HEK293T (cell line): Measurements from ENCODE around the gene SPIRE1.

ENCODE experiments used
- CTCF ChIA-PET: fragments of 350-600 bp; formaldehyde crosslinking; extraction: SDS; loops from one replicate; lab custom pipeline; 2021; ENCODE audit warnings: antibody characterized with exemption, inconsistent platforms; lab: Yijun Ruan, JAX
- POLR2A ChIA-PET: fragments of 350-600 bp; formaldehyde crosslinking; extraction: SDS; loops from one replicate; lab custom pipeline; 2020; ENCODE audit warnings: antibody characterized with exemption, inconsistent platforms; lab: Yijun Ruan, JAX
- DNase-seq: peaks from one replicate; pipeline ENCODE4 v3.0.0; 2012; ENCODE audit warnings: mixed read lengths; ENCODE audit errors: extremely low spot score
- ARNT ChIP-seq: fragments of 450-650 bp; IDR thresholded peaks from 2 replicates; pipeline ENCODE4 v1.6.1; 2017; ENCODE audit warnings: mild to moderate bottlenecking
- BHLHE40 ChIP-seq: fragments of 450-650 bp; IDR thresholded peaks from 2 replicates; pipeline ENCODE4 v1.6.1; 2016; ENCODE audit warnings: mild to moderate bottlenecking, moderate library complexity, borderline replicate concordance
- CTBP1 ChIP-seq: fragments of 450-650 bp; IDR thresholded peaks from 2 replicates; pipeline ENCODE4 v1.6.1; 2016; ENCODE audit warnings: borderline replicate concordance
- ELF4 ChIP-seq: fragments of 450-650 bp; IDR thresholded peaks from 2 replicates; pipeline ENCODE4 v1.6.1; 2017; ENCODE audit warnings: antibody characterized with exemption
- FOXA1 ChIP-seq: fragments of 450-650 bp; IDR thresholded peaks from 2 replicates; pipeline ENCODE4 v1.6.1; 2016; ENCODE audit warnings: mild to moderate bottlenecking
- FOXK2 ChIP-seq: fragments of 450-650 bp; IDR thresholded peaks from 2 replicates; pipeline ENCODE4 v1.6.1; 2016; ENCODE audit warnings: mild to moderate bottlenecking
- FOXM1 ChIP-seq: fragments of 450-650 bp; IDR thresholded peaks from 2 replicates; pipeline ENCODE4 v1.6.1; 2017; ENCODE audit warnings: mild to moderate bottlenecking, borderline replicate concordance
- HDGF ChIP-seq: fragments of 450-650 bp; IDR thresholded peaks from 2 replicates; pipeline ENCODE4 v1.6.1; 2017; ENCODE audit warnings: antibody characterized with exemption, borderline replicate concordance
- L3MBTL2 ChIP-seq: fragments of 450-650 bp; conservative IDR thresholded peaks from 2 replicates; pipeline ENCODE4 v1.6.1; 2016; ENCODE audit warnings: mild to moderate bottlenecking
- LEF1 ChIP-seq: fragments of 450-650 bp; IDR thresholded peaks from 2 replicates; pipeline ENCODE4 v1.6.1; 2017; ENCODE audit warnings: mild to moderate bottlenecking, borderline replicate concordance
- NFRKB ChIP-seq: fragments of 450-650 bp; IDR thresholded peaks from 2 replicates; pipeline ENCODE4 v1.6.1; 2016; ENCODE audit warnings: mild to moderate bottlenecking, moderate library complexity
- SP1 ChIP-seq: fragments of 450-650 bp; IDR thresholded peaks from 2 replicates; pipeline ENCODE4 v1.6.1; 2017
- SUZ12 ChIP-seq: fragments of 450-650 bp; IDR thresholded peaks from 2 replicates; pipeline ENCODE4 v1.6.1; 2016; ENCODE audit warnings: mild to moderate bottlenecking
- TARDBP ChIP-seq: fragments of 450-650 bp; IDR thresholded peaks from 2 replicates; pipeline ENCODE4 v1.6.1; 2016
- ZNF384 ChIP-seq: fragments of 450-650 bp; IDR thresholded peaks from 2 replicates; pipeline ENCODE4 v1.6.1; 2016
- TF ChIP-seq, protein P1 (sequence below): fragments of 450-650 bp; IDR thresholded peaks from 2 replicates; pipeline ENCODE4 v1.6.1; 2016

The SPIRE1 gene

DNA sequence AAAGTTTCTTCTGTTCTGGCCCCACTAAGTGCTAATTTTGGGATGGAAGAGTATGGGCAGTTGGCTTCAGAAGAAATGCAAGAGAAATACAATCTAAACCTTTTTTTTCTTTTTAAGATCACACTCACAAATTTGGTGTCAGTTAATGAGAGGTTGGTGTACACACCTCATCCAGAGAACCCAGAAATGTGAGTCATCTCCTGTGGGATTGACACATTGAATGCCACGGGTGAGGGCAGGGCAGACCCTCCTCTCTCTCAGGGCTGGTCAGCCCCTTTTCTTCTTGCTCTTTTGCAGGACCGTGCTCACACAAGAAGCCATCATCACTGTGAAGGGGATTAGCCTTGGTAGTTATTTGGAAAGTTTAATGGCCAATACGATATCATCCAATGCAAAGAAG lies 231.0 kb downstream of the SPIRE1 start:
- TF ChIP-seq FOXK2 (no peak), LEF1 (no peak), SUZ12 (no peak), ELF4 (no peak), CTBP1 (no peak), NFRKB (no peak), FOXA1 (no peak)
- no peak for DNase-seq
- ChIA-PET POLR2A (no interaction called here), CTCF (no interaction called here)

DNA sequence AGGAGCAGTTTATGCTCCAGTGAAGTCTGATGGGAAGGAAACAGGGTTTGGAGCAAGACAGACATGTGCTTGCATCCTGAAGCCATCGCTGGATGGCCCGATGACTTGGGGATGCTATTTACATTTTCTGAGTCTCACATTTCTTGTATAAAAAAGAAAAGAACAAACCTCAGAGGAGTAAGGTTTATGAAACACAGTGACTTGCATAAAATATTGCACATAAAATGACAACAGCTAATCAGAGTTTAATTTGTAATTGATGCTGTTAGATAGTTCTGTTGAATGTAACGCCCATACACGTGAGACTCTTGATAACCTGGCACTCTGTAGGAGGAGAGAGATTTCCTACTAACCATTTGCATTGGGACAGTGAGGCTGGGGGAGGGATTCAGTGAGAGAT lies 233.7 kb downstream of the SPIRE1 start:
- no peak for DNase-seq
- TF ChIP-seq ZNF384 (no peak), TARDBP (no peak), SP1 (no peak), FOXA1 (no peak)
- TF ChIP-seq, protein P1, sequence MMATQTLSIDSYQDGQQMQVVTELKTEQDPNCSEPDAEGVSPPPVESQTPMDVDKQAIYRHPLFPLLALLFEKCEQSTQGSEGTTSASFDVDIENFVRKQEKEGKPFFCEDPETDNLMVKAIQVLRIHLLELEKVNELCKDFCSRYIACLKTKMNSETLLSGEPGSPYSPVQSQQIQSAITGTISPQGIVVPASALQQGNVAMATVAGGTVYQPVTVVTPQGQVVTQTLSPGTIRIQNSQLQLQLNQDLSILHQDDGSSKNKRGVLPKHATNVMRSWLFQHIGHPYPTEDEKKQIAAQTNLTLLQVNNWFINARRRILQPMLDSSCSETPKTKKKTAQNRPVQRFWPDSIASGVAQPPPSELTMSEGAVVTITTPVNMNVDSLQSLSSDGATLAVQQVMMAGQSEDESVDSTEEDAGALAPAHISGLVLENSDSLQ = no peak
- POLR2A ChIA-PET = no interaction called here
- CTCF ChIA-PET = no interaction called here

DNA sequence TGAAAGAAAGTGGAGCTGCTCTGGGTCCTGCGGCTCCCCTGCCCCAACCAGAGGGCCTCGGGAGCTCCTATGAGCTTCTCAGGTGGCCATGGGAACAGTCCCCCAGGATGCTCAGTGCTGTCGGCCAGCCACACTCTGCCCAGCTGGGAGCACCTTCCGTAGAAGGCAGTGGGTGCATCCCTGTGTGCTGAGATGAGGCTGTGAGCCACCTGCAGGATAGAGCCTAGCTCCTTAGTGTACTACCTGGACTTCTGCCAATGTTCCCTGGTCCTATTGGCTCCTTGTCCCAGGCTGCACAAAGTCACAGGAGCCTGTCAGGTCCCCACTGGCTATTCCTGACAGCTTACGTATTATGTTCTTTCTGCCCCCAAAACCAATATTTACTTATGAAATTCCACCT lies 234.1 kb downstream of the SPIRE1 start:
- DNase-seq = no peak
- POLR2A ChIA-PET = interaction anchor here (0.8 to 1.5 kb wide), 2 partner anchors 9 kb away, joined by 3 read pairs; no protein-coding TSS in a partner anchor
- no peak for TF ChIP-seq ELF4
- CTCF ChIA-PET = no interaction called here

DNA sequence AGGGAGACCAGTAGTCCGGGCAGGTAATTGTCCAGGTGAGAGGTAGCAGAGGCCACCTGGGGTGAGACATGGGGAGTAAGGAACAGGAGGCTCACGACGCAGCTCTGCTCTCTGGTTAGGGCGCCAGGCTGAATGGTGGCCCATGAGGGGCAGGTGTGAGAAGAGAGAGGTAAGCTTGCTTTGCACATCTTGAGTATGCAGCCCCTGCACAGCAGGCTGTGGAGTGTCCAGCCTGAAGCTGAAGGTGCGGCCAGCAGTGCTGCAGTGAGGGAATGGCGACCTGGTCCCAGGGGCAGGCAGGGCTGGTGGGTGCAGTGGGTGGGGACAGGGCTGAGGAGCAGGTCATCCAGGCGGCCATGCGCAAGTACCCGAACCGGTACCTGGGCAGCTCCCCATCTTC lies 234.5 kb downstream of the SPIRE1 start:
- no peak for DNase-seq
- ChIA-PET POLR2A (interaction anchor here (0.8 to 1.5 kb wide), 2 partner anchors 9 to 10 kb away, joined by 3 read pairs; no protein-coding TSS in a partner anchor), CTCF (no interaction called here)
- TF ChIP-seq ELF4 (no peak), FOXA1 (no peak), SP1 (no peak), ARNT (no peak), TARDBP (no peak), NFRKB (no peak), FOXK2 (no peak), ZNF384 (no peak), SUZ12 (no peak), FOXM1 (no peak)

DNA sequence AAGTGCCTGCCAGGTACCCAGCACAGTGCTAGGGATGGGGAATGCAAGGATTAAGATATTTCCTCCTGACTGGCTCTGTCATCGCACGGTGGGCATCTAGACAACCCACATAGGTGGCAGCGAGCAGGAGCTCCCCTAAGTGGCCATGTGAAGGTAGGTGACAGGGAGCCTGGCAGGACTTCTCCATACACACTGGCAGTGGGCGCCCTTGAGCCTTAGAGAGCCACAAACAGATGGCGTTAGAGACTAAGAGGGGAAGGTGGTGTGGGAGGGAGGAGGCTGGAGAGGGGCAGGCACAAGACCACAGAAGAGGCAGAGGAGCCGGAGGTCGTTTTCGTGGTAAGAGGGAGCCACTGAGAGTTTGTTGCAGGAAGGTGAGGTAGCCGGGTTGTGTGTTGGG lies 235.0 kb downstream of the SPIRE1 start:
- ChIA-PET CTCF (no interaction called here), POLR2A (interaction anchor here (0.8 to 1.5 kb wide), 2 partner anchors 8 to 10 kb away, joined by 3 read pairs; no protein-coding TSS in a partner anchor)
- TF ChIP-seq BHLHE40 (no peak), NFRKB (no peak), SP1 (no peak), LEF1 (no peak), FOXA1 (no peak), HDGF (no peak), ARNT (no peak), ZNF384 (no peak), FOXK2 (no peak), SUZ12 (no peak), L3MBTL2 (no peak), CTBP1 (no peak), TARDBP (no peak)
- DNase-seq = no peak

DNA sequence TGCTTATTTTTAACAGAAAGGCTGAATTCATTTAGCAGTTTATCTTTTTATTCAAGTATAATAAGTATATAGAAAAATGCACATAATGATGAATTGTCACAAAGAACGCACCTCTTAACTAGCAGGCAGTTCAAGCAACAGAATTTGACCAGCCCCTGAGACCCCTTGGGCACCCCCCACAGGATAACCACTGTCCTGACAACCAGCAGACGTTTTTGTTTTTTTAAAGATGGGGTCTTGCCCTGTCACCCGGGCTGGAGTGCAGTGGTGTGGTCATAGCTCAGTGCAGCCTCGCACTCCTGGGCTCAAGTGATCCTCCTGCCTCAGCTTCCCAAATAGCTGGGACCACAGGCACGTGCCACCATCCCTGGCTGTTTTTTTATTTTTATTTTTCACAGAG lies 236.2 kb downstream of the SPIRE1 start:
- no peak for DNase-seq
- POLR2A ChIA-PET = no interaction called here
- CTCF ChIA-PET = no interaction called here
- TF ChIP-seq FOXM1 (no peak), CTBP1 (no peak), L3MBTL2 (no peak), SUZ12 (no peak), NFRKB (no peak), ARNT (no peak), TARDBP (no peak)

DNA sequence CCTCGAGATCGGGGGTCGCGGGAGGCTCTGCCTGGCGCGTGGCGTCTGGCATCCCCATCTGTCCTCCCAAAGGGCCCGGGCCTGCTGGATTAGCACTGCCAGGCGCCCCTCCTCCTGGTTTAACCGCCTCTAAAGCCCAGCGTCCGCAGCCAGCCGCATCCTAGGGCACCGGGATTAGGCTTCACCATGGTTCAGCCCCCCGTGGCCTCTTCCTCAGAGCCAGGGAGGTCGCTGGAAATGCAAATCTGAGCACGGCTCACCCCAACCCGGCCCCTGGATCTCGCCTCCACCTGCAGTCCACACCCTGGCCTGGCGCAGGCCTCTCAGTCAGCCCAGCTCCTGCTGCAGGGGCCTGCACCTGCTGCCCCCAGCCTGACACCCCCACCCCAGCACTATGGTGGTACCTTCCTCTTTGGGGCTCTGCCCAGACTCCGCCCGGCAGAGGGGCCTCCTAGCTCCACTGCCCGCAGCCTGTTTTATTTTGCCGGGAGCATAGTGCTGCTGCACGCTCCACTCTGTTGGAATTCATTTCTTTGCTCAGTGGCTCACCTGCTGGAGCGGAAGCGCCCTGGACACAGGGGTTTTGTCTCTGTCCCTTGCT lies 237.0 kb downstream of the SPIRE1 start:
- no peak for DNase-seq
- TF ChIP-seq ELF4 (no peak), CTBP1 (no peak), FOXA1 (no peak), ZNF384 (no peak), SUZ12 (no peak), L3MBTL2 (no peak), NFRKB (no peak), BHLHE40 (no peak), FOXK2 (no peak)
- CTCF ChIA-PET = no interaction called here
- POLR2A ChIA-PET = no interaction called here

DNA sequence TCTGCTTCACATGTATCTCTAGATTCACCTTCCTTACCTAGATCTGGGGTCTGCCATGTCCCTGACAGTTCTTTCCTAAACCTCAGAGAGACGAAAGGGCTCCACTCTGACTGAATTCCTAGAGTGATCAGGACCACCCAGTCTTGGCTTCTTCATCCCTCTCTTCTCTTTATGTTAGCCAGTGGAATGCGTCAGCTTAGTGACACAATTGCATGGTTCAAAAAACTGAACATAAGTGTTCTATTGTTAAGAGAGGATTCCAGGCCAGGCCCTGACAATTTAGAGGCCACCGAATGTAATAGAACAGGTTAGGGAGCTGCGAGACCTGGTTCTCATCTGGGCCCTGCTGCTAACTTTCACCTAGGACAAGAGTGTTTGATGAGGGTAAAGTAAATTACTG lies 240.2 kb downstream of the SPIRE1 start:
- ChIA-PET POLR2A (no interaction called here), CTCF (no interaction called here)
- TF ChIP-seq LEF1 (no peak), HDGF (no peak), TARDBP (no peak), CTBP1 (no peak), NFRKB (no peak), ELF4 (no peak), SUZ12 (no peak), FOXK2 (no peak)
- DNase-seq = no peak
